Skeletal muscle satellite cell (primary cell): ENCODE results near the gene CTSF. TPM values are rescaled to one million over a fixed set of nuclear protein-coding genes. Genes with fewer than 3 reads are reported as not detected.

Experiments
- H3K27me3 ChIP-seq: 2 replicates; pipeline ENCODE4 v1.7.0; 2013; ENCODE audit warnings: low read length; ENCODE audit not compliant: control insufficient read depth, insufficient read depth
- H3K36me3 ChIP-seq: 2 replicates; pipeline ENCODE4 v1.7.0; 2013; ENCODE audit warnings: mild to moderate bottlenecking, control low read depth, low read length; ENCODE audit not compliant: insufficient read depth
- H3K4me1 ChIP-seq: 2 replicates; pipeline ENCODE4 v1.7.0; 2013; ENCODE audit warnings: low read length; ENCODE audit not compliant: control insufficient read depth, insufficient read depth
- H3K4me2 ChIP-seq: 2 replicates; pipeline ENCODE4 v1.7.0; 2013; ENCODE audit warnings: mild to moderate bottlenecking, low read length
- H3K4me3 ChIP-seq: 2 replicates; pipeline ENCODE4 v1.7.0; 2013; ENCODE audit warnings: low read length
- H3K9ac ChIP-seq: 2 replicates; pipeline ENCODE4 v1.7.0; 2013; ENCODE audit warnings: mild to moderate bottlenecking, low read depth, low read length, moderate library complexity
- H3K9me3 ChIP-seq: replicated peaks from 2 replicates; pipeline ENCODE4 v1.7.0; 2013; ENCODE audit warnings: mild to moderate bottlenecking, control low read depth, low read length
- small RNA-seq: library from RNA; depleted of rRNA; stranded (forward); fragments of <200 nt; gene quantifications from one replicate; pipeline ENCODE3, GENCODE V24; 2012

Gene CTSF

DNA sequence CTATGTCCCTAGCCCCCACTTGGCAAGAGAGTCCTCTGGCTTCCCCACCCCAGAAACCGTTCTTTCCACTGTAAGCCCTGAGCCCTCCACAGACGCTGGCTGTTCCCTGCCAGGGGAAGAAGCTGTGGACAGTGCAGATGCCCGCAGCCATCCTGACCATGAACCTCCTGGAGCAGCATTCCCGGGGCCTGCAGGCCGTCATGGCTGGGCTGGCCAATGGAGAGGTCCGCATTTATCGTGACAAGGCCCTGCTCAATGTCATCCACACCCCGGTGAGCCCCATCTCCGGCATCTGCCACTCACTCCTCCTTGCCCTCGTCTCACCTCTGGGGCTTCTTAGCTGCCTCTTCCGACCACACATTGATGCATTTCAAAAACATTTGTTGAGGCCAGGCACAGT lies 44.8 kb downstream of the CTSF start:
- peaks cover 22% of the 10 kb centered on the region for H3K36me3 ChIP-seq
- no peak overlapping the region for H3K4me3 ChIP-seq
- H3K9ac ChIP-seq: no peak overlapping the region

More for the DNA sequence above, 44.8 kb downstream of the CTSF start:
- H3K4me1 ChIP-seq: no peaks in the 10 kb centered on the region
- H3K9me3 ChIP-seq: no peaks in the 10 kb centered on the region
- no peak overlapping the region for H3K4me2 ChIP-seq
- H3K27me3 ChIP-seq: no peaks in the 10 kb centered on the region

Small RNAs within 50 kb of the gene (small RNA-seq; reads per million reads assigned to genes)
- gene RNU4-39P: not detected
